Esophagus muscularis mucosa (tissue), 3 donors: ENCODE data around the gene UTP3.

ENCODE experiments used
- CTCF ChIP-seq, 3 experiments: fragments of 200-600 bp in 2 of 3; fragments of 450-650 bp in 1 of 3; sonication (generic) in 2 of 3; IDR thresholded peaks; one replicate each; pipeline ENCODE4 v1.5.1; 2017 to 2019; ENCODE audit warnings: antibody characterized with exemption in 3 of 3, mild to moderate bottlenecking in 2 of 3, moderate library complexity in 1 of 3
- POLR2A ChIP-seq: fragments of 450-650 bp; IDR thresholded peaks from one replicate; pipeline ENCODE4 v1.6.1; 2017; ENCODE audit warnings: antibody characterized with exemption, moderate library complexity, mild to moderate bottlenecking, low read depth
- POLR2AphosphoS5 ChIP-seq, 2 donors: sonication (generic); formaldehyde crosslinking; IDR thresholded peaks; one replicate each; pipeline ENCODE4 v1.6.1; 2017; ENCODE audit warnings: antibody characterized with exemption in 2 of 2

DNA sequence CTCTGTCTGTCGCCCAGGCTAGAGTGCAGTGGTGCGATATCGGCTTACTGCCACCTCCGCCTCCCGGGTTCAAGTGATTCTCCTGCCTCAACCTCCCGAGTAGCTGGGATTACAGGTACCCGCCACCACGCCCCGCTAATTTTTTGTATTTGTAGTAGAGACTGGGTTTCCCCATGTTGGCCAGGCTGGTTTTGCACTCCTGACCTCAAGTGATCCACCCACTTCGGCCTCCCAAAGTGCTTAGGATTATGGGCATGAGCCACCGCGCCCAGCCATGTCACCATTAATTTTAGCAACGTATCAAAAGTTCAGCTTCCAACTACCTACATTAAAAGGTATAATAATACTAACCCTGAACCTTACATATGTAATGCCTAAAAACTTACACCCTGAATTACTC lies 940 bp upstream of the UTP3 start:
- no peak for TF ChIP-seq CTCF (IDR thresholded peaks at IDR 0.05)
- TF ChIP-seq POLR2AphosphoS5 (IDR thresholded peaks at IDR 0.05): no peak
- TF ChIP-seq POLR2A: no peak
